RWPE2 (cell line): ENCODE results near the gene MIEN1.

ENCODE experiments used
- ATAC-seq: fragments of 200-7000 bp; cut with Tn5 transposase; 3 replicates; pipeline ENCODE4 v1.9.1; 2021; ENCODE audit warnings: low read depth
- DNase-seq: peaks from one replicate; pipeline ENCODE4 v3.0.0-alpha.2; 2020; ENCODE audit warnings: low spot score
- H3K27ac ChIP-seq: fragments of 450-650 bp; 2 replicates; pipeline ENCODE4 v1.5.1; 2017; ENCODE audit warnings: mild to moderate bottlenecking; ENCODE audit not compliant: poor library complexity, severe bottlenecking
- H3K27me3 ChIP-seq: fragments of 250-450 bp; sonication (Bioruptor Pico); 2 replicates; pipeline ENCODE4 v1.5.1; 2021; ENCODE audit warnings: mild to moderate bottlenecking, moderate library complexity; ENCODE audit not compliant: insufficient read depth, poor library complexity, severe bottlenecking
- H3K36me3 ChIP-seq: fragments of 250-450 bp; sonication (Bioruptor Pico); 2 replicates; pipeline ENCODE4 v1.5.1; 2020; ENCODE audit warnings: low read depth, mild to moderate bottlenecking, moderate library complexity
- H3K4me1 ChIP-seq: fragments of 250-450 bp; sonication (Bioruptor Pico); 2 replicates; pipeline ENCODE4 v1.5.1; 2021; ENCODE audit warnings: mild to moderate bottlenecking, moderate library complexity; ENCODE audit not compliant: insufficient read depth, poor library complexity, severe bottlenecking
- H3K4me3 ChIP-seq: fragments of 250-450 bp; sonication (Bioruptor Pico); 2 replicates; pipeline ENCODE4 v1.5.1; 2021; ENCODE audit warnings: mild to moderate bottlenecking, moderate library complexity; ENCODE audit not compliant: severe bottlenecking
- H3K9me3 ChIP-seq: fragments of 250-450 bp; sonication (Bioruptor Pico); 2 replicates; pipeline ENCODE4 v1.5.1; 2021; ENCODE audit warnings: mild to moderate bottlenecking, moderate library complexity; ENCODE audit not compliant: severe bottlenecking
- TF ChIP-seq, protein P1 (sequence below): fragments of 450-650 bp; IDR thresholded peaks from one replicate; pipeline ENCODE4 v1.5.1; 2017; ENCODE audit warnings: mild to moderate bottlenecking, moderate library complexity; ENCODE audit not compliant: poor library complexity, severe bottlenecking

Gene MIEN1

DNA sequence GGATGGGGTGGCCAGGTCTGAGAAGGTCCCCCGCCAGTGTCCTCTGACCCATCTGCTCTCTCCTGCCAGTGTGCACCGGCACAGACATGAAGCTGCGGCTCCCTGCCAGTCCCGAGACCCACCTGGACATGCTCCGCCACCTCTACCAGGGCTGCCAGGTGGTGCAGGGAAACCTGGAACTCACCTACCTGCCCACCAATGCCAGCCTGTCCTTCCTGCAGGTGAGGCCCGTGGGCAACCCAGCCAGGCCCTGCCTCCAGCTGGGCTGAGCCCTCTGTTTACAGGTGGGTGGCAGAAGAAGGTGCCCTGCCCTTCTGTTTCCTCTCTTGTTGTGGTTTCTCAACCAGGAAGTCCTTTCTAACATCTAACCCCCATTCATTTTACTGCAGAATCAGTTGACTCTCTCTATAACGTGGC, 23.4 kb downstream of the MIEN1 start:
- Histone ChIP-seq H3K27me3 (no peaks in the 10 kb centered on the region), H3K36me3 (peaks cover 42% of the 10 kb centered on the region), H3K27ac (peak overlapping the region; percentile 56), H3K4me1 (peaks cover 16% of the 10 kb centered on the region), H3K9me3 (no peaks in the 10 kb centered on the region), H3K4me3 (no peak overlapping the region)
- no peak for ATAC-seq
- TF ChIP-seq, protein P1, sequence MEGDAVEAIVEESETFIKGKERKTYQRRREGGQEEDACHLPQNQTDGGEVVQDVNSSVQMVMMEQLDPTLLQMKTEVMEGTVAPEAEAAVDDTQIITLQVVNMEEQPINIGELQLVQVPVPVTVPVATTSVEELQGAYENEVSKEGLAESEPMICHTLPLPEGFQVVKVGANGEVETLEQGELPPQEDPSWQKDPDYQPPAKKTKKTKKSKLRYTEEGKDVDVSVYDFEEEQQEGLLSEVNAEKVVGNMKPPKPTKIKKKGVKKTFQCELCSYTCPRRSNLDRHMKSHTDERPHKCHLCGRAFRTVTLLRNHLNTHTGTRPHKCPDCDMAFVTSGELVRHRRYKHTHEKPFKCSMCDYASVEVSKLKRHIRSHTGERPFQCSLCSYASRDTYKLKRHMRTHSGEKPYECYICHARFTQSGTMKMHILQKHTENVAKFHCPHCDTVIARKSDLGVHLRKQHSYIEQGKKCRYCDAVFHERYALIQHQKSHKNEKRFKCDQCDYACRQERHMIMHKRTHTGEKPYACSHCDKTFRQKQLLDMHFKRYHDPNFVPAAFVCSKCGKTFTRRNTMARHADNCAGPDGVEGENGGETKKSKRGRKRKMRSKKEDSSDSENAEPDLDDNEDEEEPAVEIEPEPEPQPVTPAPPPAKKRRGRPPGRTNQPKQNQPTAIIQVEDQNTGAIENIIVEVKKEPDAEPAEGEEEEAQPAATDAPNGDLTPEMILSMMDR, result no peak
- DNase-seq, result no peak

DNA sequence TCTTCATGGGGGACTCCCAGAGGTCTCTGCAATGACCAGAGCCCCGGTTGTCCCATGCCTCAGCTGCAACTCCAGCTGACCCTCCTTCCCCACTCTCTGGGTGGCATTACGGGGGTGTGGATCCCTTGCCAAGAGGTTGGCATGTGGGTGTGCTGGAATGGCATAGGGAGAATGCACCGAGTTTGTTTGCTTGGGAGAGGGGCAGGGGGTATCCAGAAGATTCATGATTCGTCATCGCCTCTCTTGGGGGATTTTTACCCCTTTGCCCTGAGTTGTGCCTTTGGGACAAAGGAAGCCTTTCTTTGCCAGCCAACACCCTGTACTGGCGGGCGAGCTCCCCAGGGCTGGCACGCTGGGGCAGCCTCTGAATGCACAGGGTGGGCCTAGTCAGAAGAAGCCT, 23.9 kb downstream of the MIEN1 start:
- Histone ChIP-seq H3K27ac (peak overlapping the region; percentile 56), H3K9me3 (no peaks in the 10 kb centered on the region), H3K27me3 (no peaks in the 10 kb centered on the region), H3K36me3 (peaks cover 38% of the 10 kb centered on the region), H3K4me1 (peaks cover 16% of the 10 kb centered on the region), H3K4me3 (no peak overlapping the region)
- no peak for ATAC-seq
- TF ChIP-seq, protein P1, result no peak
- no peak for DNase-seq

DNA sequence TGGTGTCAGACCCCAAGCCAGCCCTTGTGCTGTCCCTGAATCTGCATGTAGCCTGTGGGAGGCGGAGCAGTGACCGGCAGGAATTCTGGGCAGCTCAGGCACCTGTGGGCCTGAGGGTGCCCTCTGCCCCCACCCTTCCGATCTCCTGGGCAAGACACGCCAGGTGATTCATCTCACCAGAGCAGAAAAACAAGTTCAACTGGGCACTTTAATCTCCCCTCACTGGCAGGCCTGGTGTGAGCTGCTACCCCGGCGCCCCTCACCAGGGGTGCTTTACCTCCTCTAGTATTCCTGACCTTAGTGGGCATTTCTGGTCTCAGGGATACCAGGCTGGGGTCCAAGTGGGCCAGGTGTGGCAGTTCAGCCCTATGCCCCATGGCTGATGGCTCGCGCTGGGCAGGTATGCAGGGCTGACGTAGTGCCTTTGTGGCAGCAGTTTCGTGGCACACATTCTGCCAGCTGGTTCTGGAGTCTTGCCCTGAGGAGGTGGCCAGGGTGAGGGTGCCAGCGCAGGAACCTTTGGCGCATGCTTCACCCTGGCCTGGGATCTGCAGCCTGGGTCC, 24.5 kb downstream of the MIEN1 start:
- no peaks in the 10 kb centered on the region for H3K27me3 ChIP-seq
- peaks cover 16% of the 10 kb centered on the region for H3K4me1 ChIP-seq
- H3K9me3 ChIP-seq, result no peaks in the 10 kb centered on the region
- peak overlapping the region; percentile 56 for H3K27ac ChIP-seq
- TF ChIP-seq, protein P1, result no peak
- DNase-seq, result no peak
- peaks cover 33% of the 10 kb centered on the region for H3K36me3 ChIP-seq
- ATAC-seq, result peak; percentile 87
- H3K4me3 ChIP-seq, result no peak overlapping the region

DNA sequence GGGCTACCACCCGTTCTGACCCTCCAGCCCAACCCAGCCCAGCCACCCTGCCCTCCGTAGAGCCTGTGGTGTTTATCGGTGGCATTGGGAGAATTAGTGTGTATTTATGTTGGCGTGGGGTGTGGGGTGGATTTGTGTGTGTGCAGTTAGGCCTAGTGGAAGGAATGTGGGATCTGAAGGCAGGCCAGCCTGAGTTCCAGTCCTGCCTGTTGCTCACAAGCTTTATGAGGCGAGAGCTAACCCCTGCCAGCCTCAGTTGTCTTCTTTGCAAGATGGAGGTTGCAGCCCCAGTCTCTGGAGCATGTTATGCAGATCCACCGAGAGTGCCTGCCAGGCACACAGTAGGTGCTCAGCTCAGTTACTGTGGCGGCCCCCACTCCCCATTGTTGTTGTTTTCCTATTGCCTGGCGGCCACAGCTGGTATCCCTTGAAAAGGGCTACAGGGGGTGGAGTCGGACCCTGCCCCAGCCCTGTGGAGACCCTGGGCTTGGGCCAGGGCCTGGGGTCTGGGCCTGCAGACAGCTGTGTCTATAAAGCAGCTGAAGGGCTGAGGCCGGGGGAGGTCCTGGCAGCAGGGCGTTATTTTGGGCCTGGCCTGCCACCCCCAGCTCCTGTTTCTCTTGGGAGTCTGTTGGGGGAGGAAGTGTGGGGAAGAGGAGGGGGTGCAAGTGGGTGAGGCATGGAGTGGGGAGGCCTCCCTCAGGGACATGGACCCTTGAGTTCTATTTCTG, 25.3 kb downstream of the MIEN1 start:
- TF ChIP-seq, protein P1, result no peak
- Histone ChIP-seq H3K27ac (peak overlapping the region; percentile 56), H3K9me3 (no peaks in the 10 kb centered on the region), H3K4me3 (no peak overlapping the region), H3K36me3 (peaks cover 26% of the 10 kb centered on the region), H3K27me3 (no peaks in the 10 kb centered on the region), H3K4me1 (peaks cover 16% of the 10 kb centered on the region)
- ATAC-seq (no peak), DNase-seq (no peak)

DNA sequence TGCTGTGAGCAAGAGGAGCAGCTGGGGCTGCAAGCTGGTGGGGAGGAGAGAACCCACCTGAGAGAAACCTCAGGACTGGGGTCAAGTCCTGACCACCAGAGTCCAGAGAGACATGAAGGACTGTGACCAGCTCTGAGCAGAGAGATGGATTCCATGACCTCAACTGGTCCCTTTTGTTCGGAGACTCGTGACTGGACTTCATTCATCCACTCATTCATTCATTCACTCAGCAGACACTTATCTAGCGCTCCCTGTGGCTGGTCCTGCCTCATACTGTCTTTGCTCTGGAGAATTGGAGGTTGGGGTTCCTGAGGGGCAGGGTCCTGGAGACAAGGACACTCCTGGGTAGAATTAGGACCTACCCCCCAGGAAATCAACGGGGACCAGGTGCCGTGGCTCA, 26.4 kb downstream of the MIEN1 start:
- Histone ChIP-seq H3K9me3 (no peaks in the 10 kb centered on the region), H3K27me3 (no peaks in the 10 kb centered on the region), H3K4me3 (no peak overlapping the region), H3K36me3 (peaks cover 21% of the 10 kb centered on the region), H3K4me1 (peaks cover 21% of the 10 kb centered on the region), H3K27ac (no peak overlapping the region)
- DNase-seq (no peak), ATAC-seq (no peak)
- TF ChIP-seq, protein P1, result no peak
